Measurements from ENCODE around the gene CD33. TPM values are rescaled to one million over a fixed set of nuclear protein-coding genes. Genes with fewer than 3 reads are reported as not detected.
"Not testable (repeated sequence)": the region's sequence is repeated elsewhere in the genome, so short reads cannot be mapped to it uniquely, and the experiment has no call there.

The CD33 gene
- total and polyA plus RNA-seq, 2 experiments from 2014 or later = 0.23 to 0.57 TPM

GRCh38 chr19:51210191-51210784, 14.6 kb upstream of the CD33 start:
- 90% methylated on average over 6 of the region's 6 CpGs for WGBS (ENCODE audit: low lambda C conversion rate, missing lambda C conversion rate)
- TF ChIP-seq EZH2phosphoT487 (IDR thresholded peaks at IDR 0.05; ENCODE audit: low read depth, severe bottlenecking, unreplicated experiment) = no peak
- TF ChIP-seq EZH2 (IDR thresholded peaks at IDR 0.05; ENCODE audit: borderline replicate concordance) = no peak
- no peak for TF ChIP-seq CTCF (IDR thresholded peaks at IDR 0.05; ENCODE audit: poor library complexity)
- no peaks in the 10 kb centered on the region for H3K79me2 ChIP-seq
- H2AFZ ChIP-seq = no peak overlapping the region
- no peak overlapping the region for H3K4me3 ChIP-seq
- H3K4me1 ChIP-seq (ENCODE audit: insufficient read depth) = no peaks in the 10 kb centered on the region
- no peaks in the 10 kb centered on the region for H4K20me1 ChIP-seq (ENCODE audit: insufficient read depth, poor library complexity, severe bottlenecking)
- DNase-seq (ENCODE audit: low spot score) = no peak
- no peaks in the 10 kb centered on the region for H3K9me2 ChIP-seq (replicated peaks; ENCODE audit: insufficient read depth)
- no peaks in the 10 kb centered on the region for H3K27me3 ChIP-seq
- no peak overlapping the region for H3K4me2 ChIP-seq
- H3K9me3 ChIP-seq (ENCODE audit: low read depth) = no peaks in the 10 kb centered on the region
- H3K36me3 ChIP-seq (replicated peaks; ENCODE audit: insufficient read depth, low read depth) = no peaks in the 10 kb centered on the region
- H3K27ac ChIP-seq = no peak overlapping the region

- DNase-seq (ENCODE audit: low spot score); H3K9me2 ChIP-seq (replicated peaks; ENCODE audit: insufficient read depth); H4K20me1 ChIP-seq (ENCODE audit: insufficient read depth, poor library complexity, severe bottlenecking); H3K27ac ChIP-seq; H2AFZ ChIP-seq; H3K4me1 ChIP-seq (ENCODE audit: insufficient read depth); H3K4me2 ChIP-seq; H3K36me3 ChIP-seq (replicated peaks; ENCODE audit: insufficient read depth, low read depth); H3K27me3 ChIP-seq; H3K79me2 ChIP-seq; H3K4me3 ChIP-seq; H3K9me3 ChIP-seq (ENCODE audit: low read depth): not testable (repeated sequence)
- WGBS (ENCODE audit: low lambda C conversion rate, missing lambda C conversion rate) = 76% methylated on average over 13 of the region's 13 CpGs
Measured at GRCh38 chr19:51210874-51211361, 14.0 kb upstream of the CD33 start.

GRCh38 chr19:51211833-51212232, 13.0 kb upstream of the CD33 start:
- no peaks in the 10 kb centered on the region for H3K9me3 ChIP-seq (ENCODE audit: low read depth)
- H4K20me1 ChIP-seq (ENCODE audit: insufficient read depth, poor library complexity, severe bottlenecking) = no peaks in the 10 kb centered on the region
- DNase-seq (ENCODE audit: low spot score) = no peak
- no peak overlapping the region for H2AFZ ChIP-seq
- no peaks in the 10 kb centered on the region for H3K4me1 ChIP-seq (ENCODE audit: insufficient read depth)
- WGBS (ENCODE audit: low lambda C conversion rate, missing lambda C conversion rate) = 87% methylated on average over 9 of the region's 9 CpGs
- no peak for TF ChIP-seq EZH2 (IDR thresholded peaks at IDR 0.05; ENCODE audit: borderline replicate concordance)
- no peak for TF ChIP-seq EZH2phosphoT487 (IDR thresholded peaks at IDR 0.05; ENCODE audit: low read depth, severe bottlenecking, unreplicated experiment)
- TF ChIP-seq CTCF (IDR thresholded peaks at IDR 0.05; ENCODE audit: poor library complexity) = no peak
- no peak overlapping the region for H3K4me3 ChIP-seq
- H3K79me2 ChIP-seq = no peaks in the 10 kb centered on the region
- no peaks in the 10 kb centered on the region for H3K9me2 ChIP-seq (replicated peaks; ENCODE audit: insufficient read depth)
- H3K4me2 ChIP-seq = no peak overlapping the region
- H3K36me3 ChIP-seq (replicated peaks; ENCODE audit: insufficient read depth, low read depth) = no peaks in the 10 kb centered on the region
- H3K27ac ChIP-seq = no peak overlapping the region
- H3K27me3 ChIP-seq = no peaks in the 10 kb centered on the region

GRCh38 chr19:51219307-51219706, 5.6 kb upstream of the CD33 start:
- Histone ChIP-seq H3K36me3 (replicated peaks; ENCODE audit: insufficient read depth, low read depth) (no peaks in the 10 kb centered on the region), H3K79me2 (no peaks in the 10 kb centered on the region), H3K27me3 (no peaks in the 10 kb centered on the region), H3K27ac (no peak overlapping the region), H3K4me3 (no peak overlapping the region), H2AFZ (no peak overlapping the region), H4K20me1 (ENCODE audit: insufficient read depth, poor library complexity, severe bottlenecking) (no peaks in the 10 kb centered on the region), H3K9me2 (replicated peaks; ENCODE audit: insufficient read depth) (no peaks in the 10 kb centered on the region), H3K4me1 (ENCODE audit: insufficient read depth) (no peaks in the 10 kb centered on the region), H3K9me3 (ENCODE audit: low read depth) (no peaks in the 10 kb centered on the region), H3K4me2 (no peak overlapping the region)
- no peak for DNase-seq (ENCODE audit: low spot score)
- WGBS (ENCODE audit: low lambda C conversion rate, missing lambda C conversion rate) = 79% methylated on average over 1 of the region's 1 CpG
- no peak for TF ChIP-seq EZH2phosphoT487 (IDR thresholded peaks at IDR 0.05; ENCODE audit: low read depth, severe bottlenecking, unreplicated experiment)
- no peak for TF ChIP-seq EZH2 (IDR thresholded peaks at IDR 0.05; ENCODE audit: borderline replicate concordance)
- TF ChIP-seq CTCF (IDR thresholded peaks at IDR 0.05; ENCODE audit: poor library complexity) = no peak

Data from hepatocyte (in vitro differentiated cells).